SK-N-SH treated with all-trans-retinoic acid at 6 μM for 48 hours (cell line): ENCODE measurements around the gene DAB1.

Experiments
- ARNTL ChIP-seq: fragments of 450-650 bp; formaldehyde crosslinking; IDR thresholded peaks from 2 replicates; pipeline ENCODE4 v1.5.0; 2020; ENCODE audit warnings: low read depth, mild to moderate bottlenecking, moderate library complexity, borderline replicate concordance
- CREB5 ChIP-seq: fragments of 250-450 bp; sonication (Bioruptor Pico); IDR thresholded peaks from 2 replicates; pipeline ENCODE4 v1.5.1; 2020; ENCODE audit warnings: low read depth, mild to moderate bottlenecking, moderate library complexity
- GLIS3 ChIP-seq: fragments of 250-450 bp; sonication (Bioruptor Pico); IDR thresholded peaks from 2 replicates; pipeline ENCODE4 v1.5.0; 2020; ENCODE audit warnings: mild to moderate bottlenecking, moderate library complexity
- ISL1 ChIP-seq: fragments of 250-450 bp; sonication (Bioruptor Pico); IDR thresholded peaks from 2 replicates; pipeline ENCODE4 v2.1.2; 2022; ENCODE audit warnings: mild to moderate bottlenecking, moderate library complexity
- POU6F1 ChIP-seq: fragments of 250-450 bp; sonication (Bioruptor Pico); IDR thresholded peaks from 2 replicates; pipeline ENCODE4 v1.8.0; 2021; ENCODE audit warnings: low read depth, mild to moderate bottlenecking, moderate library complexity, borderline replicate concordance
- ZC3H10 ChIP-seq: fragments of 250-450 bp; sonication (Bioruptor Pico); IDR thresholded peaks from 2 replicates; pipeline ENCODE4 v1.5.1; 2021; ENCODE audit warnings: mild to moderate bottlenecking, moderate library complexity
- ZFP3 ChIP-seq: fragments of 250-450 bp; sonication (Bioruptor Pico); IDR thresholded peaks from 2 replicates; pipeline ENCODE4 v1.5.0; 2020; ENCODE audit warnings: mild to moderate bottlenecking, moderate library complexity
- TF ChIP-seq, protein P1 (sequence below): fragments of 250-450 bp; sonication (Bioruptor Pico); IDR thresholded peaks from 2 replicates; pipeline ENCODE4 v1.8.0; 2020; ENCODE audit warnings: mild to moderate bottlenecking, moderate library complexity, borderline replicate concordance
- TF ChIP-seq, protein P2 (sequence below): fragments of 250-450 bp; sonication (Bioruptor Pico); IDR thresholded peaks from 2 replicates; pipeline ENCODE4 v1.5.1; 2021; ENCODE audit warnings: mild to moderate bottlenecking, moderate library complexity

DNA sequence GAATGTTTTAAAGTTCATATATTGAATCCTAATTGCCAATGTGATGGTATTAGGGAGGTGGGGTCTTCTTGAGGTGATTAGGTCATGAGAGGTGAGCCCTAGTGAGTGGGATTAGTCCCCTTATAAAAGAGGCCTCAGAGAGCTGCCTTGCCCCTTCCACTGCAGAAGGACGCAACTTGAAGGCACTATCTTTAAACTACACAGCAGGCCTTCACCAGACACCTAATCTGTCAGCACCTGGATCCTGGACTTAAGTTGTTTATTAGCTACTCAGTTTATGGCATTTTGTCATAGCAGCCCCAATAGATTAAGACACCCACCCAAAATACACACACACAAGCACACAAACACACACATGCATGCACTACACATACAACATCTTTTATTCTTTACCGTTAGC, 61.4 kb downstream of the DAB1 start:
- no peak for TF ChIP-seq ZFP3 (CRISPR knock-in tag)
- TF ChIP-seq POU6F1 (CRISPR knock-in tag) = no peak
- no peak for TF ChIP-seq ARNTL (CRISPR knock-in tag)
- no peak for TF ChIP-seq ZC3H10
- TF ChIP-seq, protein P1, sequence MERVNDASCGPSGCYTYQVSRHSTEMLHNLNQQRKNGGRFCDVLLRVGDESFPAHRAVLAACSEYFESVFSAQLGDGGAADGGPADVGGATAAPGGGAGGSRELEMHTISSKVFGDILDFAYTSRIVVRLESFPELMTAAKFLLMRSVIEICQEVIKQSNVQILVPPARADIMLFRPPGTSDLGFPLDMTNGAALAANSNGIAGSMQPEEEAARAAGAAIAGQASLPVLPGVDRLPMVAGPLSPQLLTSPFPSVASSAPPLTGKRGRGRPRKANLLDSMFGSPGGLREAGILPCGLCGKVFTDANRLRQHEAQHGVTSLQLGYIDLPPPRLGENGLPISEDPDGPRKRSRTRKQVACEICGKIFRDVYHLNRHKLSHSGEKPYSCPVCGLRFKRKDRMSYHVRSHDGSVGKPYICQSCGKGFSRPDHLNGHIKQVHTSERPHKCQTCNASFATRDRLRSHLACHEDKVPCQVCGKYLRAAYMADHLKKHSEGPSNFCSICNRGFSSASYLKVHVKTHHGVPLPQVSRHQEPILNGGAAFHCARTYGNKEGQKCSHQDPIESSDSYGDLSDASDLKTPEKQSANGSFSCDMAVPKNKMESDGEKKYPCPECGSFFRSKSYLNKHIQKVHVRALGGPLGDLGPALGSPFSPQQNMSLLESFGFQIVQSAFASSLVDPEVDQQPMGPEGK = no peak
- no peak for TF ChIP-seq CREB5 (CRISPR knock-in tag)
- no peak for TF ChIP-seq GLIS3 (CRISPR knock-in tag)
- no peak for TF ChIP-seq ISL1 (CRISPR knock-in tag)
- TF ChIP-seq, protein P2, sequence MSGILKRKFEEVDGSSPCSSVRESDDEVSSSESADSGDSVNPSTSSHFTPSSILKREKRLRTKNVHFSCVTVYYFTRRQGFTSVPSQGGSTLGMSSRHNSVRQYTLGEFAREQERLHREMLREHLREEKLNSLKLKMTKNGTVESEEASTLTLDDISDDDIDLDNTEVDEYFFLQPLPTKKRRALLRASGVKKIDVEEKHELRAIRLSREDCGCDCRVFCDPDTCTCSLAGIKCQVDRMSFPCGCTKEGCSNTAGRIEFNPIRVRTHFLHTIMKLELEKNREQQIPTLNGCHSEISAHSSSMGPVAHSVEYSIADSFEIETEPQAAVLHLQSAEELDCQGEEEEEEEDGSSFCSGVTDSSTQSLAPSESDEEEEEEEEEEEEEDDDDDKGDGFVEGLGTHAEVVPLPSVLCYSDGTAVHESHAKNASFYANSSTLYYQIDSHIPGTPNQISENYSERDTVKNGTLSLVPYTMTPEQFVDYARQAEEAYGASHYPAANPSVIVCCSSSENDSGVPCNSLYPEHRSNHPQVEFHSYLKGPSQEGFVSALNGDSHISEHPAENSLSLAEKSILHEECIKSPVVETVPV (CRISPR knock-in tag) = no peak
